Measurements from ENCODE around the gene DEPDC1B.
"Not testable (repeated sequence)": the region's sequence is repeated elsewhere in the genome, so short reads cannot be mapped to it uniquely, and the experiment has no call there.

Gene DEPDC1B, protein sequence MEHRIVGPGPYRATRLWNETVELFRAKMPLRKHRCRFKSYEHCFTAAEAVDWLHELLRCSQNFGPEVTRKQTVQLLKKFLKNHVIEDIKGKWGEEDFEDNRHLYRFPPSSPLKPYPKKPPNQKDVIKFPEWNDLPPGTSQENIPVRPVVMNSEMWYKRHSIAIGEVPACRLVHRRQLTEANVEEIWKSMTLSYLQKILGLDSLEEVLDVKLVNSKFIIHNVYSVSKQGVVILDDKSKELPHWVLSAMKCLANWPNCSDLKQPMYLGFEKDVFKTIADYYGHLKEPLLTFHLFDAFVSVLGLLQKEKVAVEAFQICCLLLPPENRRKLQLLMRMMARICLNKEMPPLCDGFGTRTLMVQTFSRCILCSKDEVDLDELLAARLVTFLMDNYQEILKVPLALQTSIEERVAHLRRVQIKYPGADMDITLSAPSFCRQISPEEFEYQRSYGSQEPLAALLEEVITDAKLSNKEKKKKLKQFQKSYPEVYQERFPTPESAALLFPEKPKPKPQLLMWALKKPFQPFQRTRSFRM

GRCh38 chr5:60699609-60700415 lies at the start of gene DEPDC1B:
TSS of gene DEPDC1B (minus strand) at chr5:60700166. CDS start at chr5:60700093, 73 bp downstream.
- peak; percentile 74 for DNase-seq

DNA sequence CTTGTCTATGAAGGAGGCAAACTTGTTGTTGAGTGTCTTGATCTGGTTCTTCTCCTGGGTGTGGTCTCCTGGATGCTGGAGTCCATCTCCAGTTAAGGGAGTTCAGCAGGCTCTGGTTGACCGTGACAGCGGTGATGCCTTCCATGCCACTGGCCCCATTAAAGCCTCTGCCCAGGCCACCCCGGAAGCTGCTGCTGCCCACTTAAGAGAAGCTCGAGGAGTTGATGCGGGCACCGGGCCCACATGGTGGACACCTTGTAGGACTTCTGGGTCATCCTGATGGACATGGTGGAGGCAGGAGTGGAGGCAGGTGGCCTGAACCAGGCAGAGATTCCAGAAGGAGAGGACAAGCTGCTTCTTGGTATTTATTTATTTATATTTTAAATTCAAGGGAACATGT lies 44.7 kb upstream of the DEPDC1B start:
- no peak for DNase-seq

- DNase-seq: no peak
Measured at GRCh38 chr5:60743511-60744314, 43.7 kb upstream of the DEPDC1B start.

GRCh38 chr5:60740322-60740721 lies 40.4 kb upstream of the DEPDC1B start:
- no peak for DNase-seq

DNA sequence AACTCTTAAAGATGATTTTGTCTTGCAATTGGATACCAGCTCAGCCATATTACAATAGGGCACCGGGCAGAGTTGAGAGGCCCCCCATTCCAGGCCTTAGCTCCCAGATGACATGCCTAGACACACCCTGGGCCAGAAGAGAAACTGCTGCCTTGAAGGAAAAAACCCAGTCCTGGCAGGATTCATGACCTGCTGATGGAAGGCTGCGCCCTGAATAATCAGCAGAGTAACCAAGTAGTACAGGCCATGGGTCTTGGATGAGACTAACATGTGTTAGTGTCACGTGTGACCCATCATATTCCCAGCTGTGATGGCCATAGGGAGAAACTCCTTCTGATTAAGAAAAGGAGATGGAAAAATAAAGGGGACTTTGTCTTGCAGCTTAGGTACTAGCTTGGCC lies 39.0 kb upstream of the DEPDC1B start:
- DNase-seq: no peak

- no peak for DNase-seq
Measured at GRCh38 chr5:60738461-60738860, 38.5 kb upstream of the DEPDC1B start.

- not testable (repeated sequence) for DNase-seq
Measured at GRCh38 chr5:60730858-60731257, 30.9 kb upstream of the DEPDC1B start.

- DNase-seq: no peak
Measured at GRCh38 chr5:60727033-60727679, 27.2 kb upstream of the DEPDC1B start.

GRCh38 chr5:60724126-60724525 lies 24.2 kb upstream of the DEPDC1B start:
- DNase-seq: no peak

GRCh38 chr5:60722416-60722815 lies 22.4 kb upstream of the DEPDC1B start:
- no peak for DNase-seq

GRCh38 chr5:60719329-60719728 lies 19.4 kb upstream of the DEPDC1B start:
- no peak for DNase-seq

GRCh38 chr5:60718166-60718892 lies 18.4 kb upstream of the DEPDC1B start:
- no peak for DNase-seq

- not testable (repeated sequence) for DNase-seq
Measured at GRCh38 chr5:60715201-60715928, 15.4 kb upstream of the DEPDC1B start.

- DNase-seq: no peak
Measured at GRCh38 chr5:60712950-60713349, 13.0 kb upstream of the DEPDC1B start.

DNA sequence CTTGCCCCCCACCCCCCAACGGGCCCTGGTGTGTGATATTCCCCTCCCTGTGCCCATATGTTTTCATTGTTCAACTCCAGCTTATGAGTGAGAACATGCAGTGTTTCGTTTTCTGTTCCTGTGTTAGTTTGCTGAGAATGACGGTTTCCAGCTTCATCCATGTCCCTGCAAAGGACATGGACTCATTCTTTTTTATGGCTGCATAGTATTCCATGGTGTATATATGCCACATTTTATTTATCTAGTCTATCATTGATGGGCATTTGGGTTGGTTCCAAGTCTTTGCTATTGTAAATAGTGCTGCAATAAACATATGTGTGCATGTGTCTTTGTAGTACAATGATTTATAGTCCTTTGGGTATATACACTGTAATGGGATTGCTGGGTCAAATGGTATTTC lies 11.9 kb upstream of the DEPDC1B start:
- not testable (repeated sequence) for DNase-seq

DNA sequence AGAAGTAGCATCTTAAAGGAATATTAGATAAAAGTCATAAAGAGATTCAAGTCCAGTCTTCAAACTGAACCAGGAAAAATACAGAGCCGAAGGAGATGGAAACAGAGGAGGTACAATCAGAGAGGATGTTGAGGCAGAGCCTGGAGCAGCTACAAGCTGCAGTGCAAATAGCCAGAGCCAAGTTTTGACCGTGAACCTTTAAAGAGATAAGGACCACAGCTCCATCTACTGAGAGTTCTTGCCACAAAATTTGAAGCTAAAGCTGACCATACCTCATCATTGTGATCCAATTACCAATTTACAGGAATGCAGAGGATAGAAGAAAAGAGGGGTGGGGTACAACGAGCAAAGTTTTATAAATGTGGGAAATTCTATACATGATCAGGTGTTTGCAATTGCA lies 10.4 kb upstream of the DEPDC1B start:
- no peak for DNase-seq

DNA sequence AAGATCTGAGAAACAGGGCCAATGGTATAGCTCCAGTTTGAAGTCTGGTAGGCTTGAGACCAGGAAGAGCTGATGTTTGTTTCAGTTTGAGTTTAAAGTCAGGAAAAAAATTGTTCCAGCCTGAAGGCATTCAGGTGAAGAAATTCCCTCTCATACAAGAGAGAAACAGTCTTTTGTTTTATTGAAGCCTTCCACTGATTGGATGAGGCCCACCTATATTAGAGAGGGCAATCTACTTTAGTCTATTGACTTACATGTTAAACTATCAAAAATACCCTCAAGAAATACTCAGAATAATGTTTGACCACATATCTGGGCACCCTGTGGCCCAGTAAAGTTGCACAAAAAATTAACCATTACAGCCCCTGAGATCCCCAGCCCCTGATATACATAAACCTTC lies 5.2 kb upstream of the DEPDC1B start:
- no peak for DNase-seq

- DNase-seq: no peak
Measured at GRCh38 chr5:60703944-60704343, 4.0 kb upstream of the DEPDC1B start.

DNA sequence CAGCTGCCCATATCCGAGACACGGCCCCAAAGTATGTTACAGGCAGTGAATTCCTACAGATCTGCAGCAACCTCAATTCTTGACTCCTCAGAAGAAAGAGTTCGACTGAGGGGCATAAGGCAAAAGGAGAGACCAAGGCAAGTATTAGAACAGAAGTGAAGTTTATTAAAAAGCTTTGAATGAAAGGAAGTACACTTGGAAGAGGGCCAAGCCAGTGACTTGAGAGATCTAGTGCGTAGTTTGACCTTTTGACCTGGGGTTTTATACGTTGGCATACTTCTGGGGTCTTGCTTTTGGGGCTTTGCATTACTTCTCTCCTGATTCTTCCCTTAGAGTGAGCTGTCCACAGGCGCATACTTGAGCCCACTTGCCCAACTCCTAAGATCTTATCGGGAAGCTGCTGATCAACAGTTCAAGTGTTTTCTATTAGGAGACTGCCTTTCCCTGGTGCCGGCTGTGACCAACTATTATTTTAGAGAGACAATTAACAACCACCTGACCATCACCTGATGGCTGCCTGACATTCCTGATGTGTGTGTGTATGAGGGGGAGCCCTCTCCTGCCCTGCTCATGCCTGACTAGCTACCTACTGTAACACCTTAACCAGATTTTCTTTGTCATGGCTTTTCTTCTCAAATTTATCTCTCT lies 1.5 kb upstream of the DEPDC1B start:
- no peak for DNase-seq

GRCh38 chr5:60700416-60700757 lies 421 bp upstream of the DEPDC1B start:
- DNase-seq: no peak

DNA sequence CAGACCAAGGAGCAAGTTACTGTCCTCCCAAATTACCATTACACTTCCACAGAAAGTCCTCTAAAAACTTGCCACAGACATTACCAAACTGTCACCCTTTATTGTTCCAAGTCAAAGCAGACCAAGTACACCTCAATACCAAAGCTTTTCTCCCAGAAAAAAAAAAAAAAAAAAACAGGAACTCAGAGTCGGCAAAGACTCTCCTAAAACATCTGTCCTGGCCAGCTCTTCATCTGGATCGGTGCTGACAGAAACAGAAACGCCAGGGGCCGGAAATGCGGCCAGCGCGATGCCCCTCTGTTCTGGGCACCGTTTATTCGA lies 718 bp downstream of the DEPDC1B start:
- DNase-seq: no peak

Data from DMS79 (cell line).